Smooth muscle cell (in vitro differentiated cells): ENCODE data around the gene SIPA1L3. TPM values are rescaled to one million over a fixed set of nuclear protein-coding genes. Genes with fewer than 3 reads are reported as not detected.

Experiments
- DNase-seq: peaks from one replicate; lab custom pipeline; 2025; ENCODE audit not compliant: unreplicated experiment; lab: John Stamatoyannopoulos, UW
- H2AFZ ChIP-seq: fragments of 200-600 bp; sonication (generic); 2 replicates; pipeline ENCODE4 v1.6.0; 2016; ENCODE audit warnings: antibody characterized with exemption, low read depth, mild to moderate bottlenecking
- H3F3A ChIP-seq: fragments of 200-600 bp; sonication (generic); 2 replicates; pipeline ENCODE4 v1.6.0; 2017; ENCODE audit warnings: antibody characterized with exemption, low read depth
- H3K27ac ChIP-seq: fragments of 200-600 bp; sonication (generic); 2 replicates; pipeline ENCODE4 v1.5.1; 2016; ENCODE audit warnings: low read depth, mild to moderate bottlenecking
- H3K27me3 ChIP-seq: fragments of 200-600 bp; sonication (generic); 2 replicates; pipeline ENCODE4 v1.6.1; 2016; ENCODE audit warnings: low read depth, mild to moderate bottlenecking
- H3K36me3 ChIP-seq: fragments of 200-600 bp; sonication (generic); 2 replicates; pipeline ENCODE4 v1.5.1; 2016; ENCODE audit warnings: low read depth
- H3K4me1 ChIP-seq: fragments of 200-600 bp; sonication (generic); 2 replicates; pipeline ENCODE4 v1.5.1; 2016; ENCODE audit warnings: low read depth
- H3K4me2 ChIP-seq: fragments of 200-600 bp; sonication (generic); 2 replicates; pipeline ENCODE4 v1.6.0; 2016; ENCODE audit warnings: mild to moderate bottlenecking
- H3K4me3 ChIP-seq: fragments of 200-600 bp; sonication (generic); 2 replicates; pipeline ENCODE4 v1.5.1; 2016; ENCODE audit warnings: mild to moderate bottlenecking
- H3K79me2 ChIP-seq: fragments of 200-600 bp; sonication (generic); 2 replicates; pipeline ENCODE4 v1.6.0; 2016; ENCODE audit warnings: low read depth, mild to moderate bottlenecking
- H3K9ac ChIP-seq: fragments of 200-600 bp; sonication (generic); 2 replicates; pipeline ENCODE4 v1.6.0; 2016; ENCODE audit warnings: low read depth
- H3K9me3 ChIP-seq: fragments of 200-600 bp; sonication (generic); replicated peaks from 2 replicates; pipeline ENCODE4 v1.5.1; 2016; ENCODE audit warnings: low read depth
- H4K20me1 ChIP-seq: fragments of 200-600 bp; sonication (generic); 2 replicates; pipeline ENCODE4 v1.6.0; 2016; ENCODE audit warnings: low read depth
- CTCF ChIP-seq: fragments of 200-600 bp; sonication (generic); IDR thresholded peaks from 2 replicates; pipeline ENCODE4 v1.5.1; 2017; ENCODE audit warnings: borderline replicate concordance, mild to moderate bottlenecking, antibody characterized with exemption; ENCODE audit not compliant: insufficient read depth, poor library complexity, severe bottlenecking
- WGBS: methylation state at CpG from one replicate; pipeline ENCODE4 v1.1.7; 2016; ENCODE audit warnings: low lambda C conversion rate; 5-methylcytosine and 5-hydroxymethylcytosine counted together
- polyA plus RNA-seq: library from polyadenylated mRNA; unstranded; fragments of >200 nt; fragmentation: Nextera tagmentation; extraction: Ambion mirVana; gene quantifications from 2 replicates; pipeline ENCODE4 v1.2.1, GENCODE V29; 2016
- total RNA-seq: library from RNA; depleted of rRNA; stranded (reverse); fragments of >200 nt; gene quantifications from 2 replicates; pipeline ENCODE4 v1.2.3, GENCODE V29; 2014

SIPA1L3 gene
- total and polyA plus RNA-seq, 2 experiments from 2014 or later, result 6.5 to 7.6 TPM

DNA sequence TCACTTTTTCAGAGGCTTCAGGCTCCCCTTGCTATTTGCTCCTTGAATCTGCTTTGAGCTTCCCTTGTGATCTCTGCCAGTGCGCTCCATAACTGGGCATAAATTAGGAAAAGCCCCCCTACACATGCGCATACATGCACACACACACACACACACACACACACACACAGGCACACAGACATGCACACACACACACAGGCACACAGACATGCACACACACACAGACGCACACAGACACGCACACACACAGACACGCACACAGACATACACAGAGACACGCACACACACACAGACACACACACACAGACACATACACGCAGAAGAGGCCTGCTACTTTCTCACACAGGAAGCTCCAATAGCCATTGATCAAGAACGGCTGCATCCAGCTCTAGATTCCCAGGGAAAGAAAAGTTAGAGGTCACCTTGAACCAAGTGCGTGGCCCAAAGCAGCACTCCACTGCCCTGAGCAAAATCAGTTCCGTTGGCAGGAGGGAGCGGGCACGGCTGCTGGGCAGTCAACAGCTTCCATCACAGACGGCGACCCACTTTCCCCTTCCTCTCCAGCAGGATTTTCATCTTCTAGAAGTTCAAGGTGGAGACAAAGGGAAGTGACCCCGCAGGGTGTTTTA lies 171.4 kb downstream of the SIPA1L3 start:
- no peak for TF ChIP-seq CTCF

GRCh38 chr19:38079926-38080380 lies 172.9 kb downstream of the SIPA1L3 start:
- Histone ChIP-seq H3K27ac (no peak overlapping the region), H3K4me2 (no peak overlapping the region)

More for the DNA sequence above, 171.4 kb downstream of the SIPA1L3 start:
- Histone ChIP-seq H3K79me2 (no peaks in the 10 kb centered on the region), H3K4me1 (no peaks in the 10 kb centered on the region), H3K9ac (no peak overlapping the region), H4K20me1 (peaks cover 7% of the 10 kb centered on the region), H3K4me3 (no peak overlapping the region), H3K4me2 (no peak overlapping the region), H3K36me3 (no peaks in the 10 kb centered on the region), H3K27me3 (no peaks in the 10 kb centered on the region), H3F3A (no peaks in the 10 kb centered on the region), H2AFZ (no peak overlapping the region), H3K27ac (no peak overlapping the region), H3K9me3 (no peaks in the 10 kb centered on the region)
- WGBS, result 99% methylated on average over 15 of the region's 15 CpGs
- no peak for DNase-seq

DNA sequence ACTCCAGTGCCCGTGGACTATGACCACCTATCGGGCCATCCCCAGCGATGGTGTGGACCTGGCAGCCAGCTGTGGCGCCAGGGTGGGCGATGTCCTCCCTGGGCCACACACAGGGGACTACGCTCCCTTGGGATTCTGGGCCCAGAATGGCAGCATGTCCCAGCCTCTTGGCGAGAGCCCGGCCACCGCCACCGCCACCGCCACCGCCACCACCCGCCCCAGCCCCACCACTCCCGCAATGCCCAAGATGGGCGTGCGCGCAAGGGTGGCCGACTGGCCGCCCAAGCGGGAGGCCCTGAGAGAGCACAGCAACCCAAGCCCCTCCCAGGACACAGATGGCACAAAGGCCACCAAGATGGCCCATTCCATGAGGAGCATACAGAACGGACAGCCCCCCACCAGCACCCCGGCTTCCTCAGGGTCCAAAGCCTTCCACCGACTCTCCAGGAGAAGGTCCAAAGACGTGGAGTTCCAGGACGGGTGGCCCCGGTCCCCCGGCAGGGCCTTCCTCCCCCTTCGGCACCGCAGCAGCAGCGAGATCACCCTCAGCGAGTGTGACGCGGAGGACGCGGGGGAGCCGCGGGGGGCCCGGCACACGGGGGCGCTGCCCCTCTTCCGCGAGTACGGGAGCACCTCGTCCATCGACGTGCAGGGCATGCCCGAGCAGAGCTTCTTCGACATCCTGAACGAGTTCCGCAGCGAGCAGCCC lies 174.7 kb downstream of the SIPA1L3 start:
- no peak overlapping the region for H2AFZ ChIP-seq
- TF ChIP-seq CTCF, result no peak
- no peak overlapping the region for H3K4me3 ChIP-seq
- H4K20me1 ChIP-seq, result peaks cover 7% of the 10 kb centered on the region
- H3K4me2 ChIP-seq, result no peak overlapping the region
- no peaks in the 10 kb centered on the region for H3K4me1 ChIP-seq
- DNase-seq, result no peak
- no peaks in the 10 kb centered on the region for H3F3A ChIP-seq
- H3K27me3 ChIP-seq, result no peaks in the 10 kb centered on the region
- H3K27ac ChIP-seq, result no peak overlapping the region
- no peak overlapping the region for H3K9ac ChIP-seq
- no peaks in the 10 kb centered on the region for H3K79me2 ChIP-seq
- no peaks in the 10 kb centered on the region for H3K36me3 ChIP-seq
- WGBS, result 99% methylated on average over 40 of the region's 51 CpGs
- no peaks in the 10 kb centered on the region for H3K9me3 ChIP-seq

More at GRCh38 chr19:38079926-38080380, 172.9 kb downstream of the SIPA1L3 start:
- Histone ChIP-seq H3F3A (no peaks in the 10 kb centered on the region), H4K20me1 (peaks cover 7% of the 10 kb centered on the region), H3K4me1 (no peaks in the 10 kb centered on the region), H2AFZ (no peak overlapping the region), H3K36me3 (no peaks in the 10 kb centered on the region), H3K9ac (no peak overlapping the region), H3K27me3 (no peaks in the 10 kb centered on the region), H3K79me2 (no peaks in the 10 kb centered on the region), H3K9me3 (no peaks in the 10 kb centered on the region), H3K4me3 (no peak overlapping the region)
- DNase-seq, result no peak
- no peak for TF ChIP-seq CTCF
- 62% methylated on average over 1 of the region's 1 CpG for WGBS
